CD14-positive monocyte (primary cell): ENCODE measurements around the gene DCAF17. TPM values are rescaled to one million over a fixed set of nuclear protein-coding genes. Genes with fewer than 3 reads are reported as not detected.

Experiments
- DNase-seq, 3 donors: peaks; one replicate each; pipeline ENCODE4 v3.0.0-alpha.2; 2011 to 2022
- H2AFZ ChIP-seq: 2 replicates; pipeline ENCODE4 v1.6.0; 2012; ENCODE audit warnings: mild to moderate bottlenecking, low read depth, low read length, inconsistent platforms; ENCODE audit not compliant: insufficient read depth, poor library complexity, severe bottlenecking
- H3K27ac ChIP-seq, 2 donors: 1 replicate in 1 of 2; 2 replicates in 1 of 2; pipeline ENCODE4 v1.5.1; 2012 to 2013; ENCODE audit warnings: low read length in 2 of 2, control low read depth in 1 of 2, inconsistent platforms in 1 of 2, low read depth in 1 of 2, mild to moderate bottlenecking in 1 of 2
- H3K27me3 ChIP-seq, 2 donors: one replicate each; pipeline versions ENCODE4 v1.6.0 to v1.6.1; 2011 to 2013; ENCODE audit warnings: low read length in 2 of 2; ENCODE audit not compliant: control insufficient read depth in 2 of 2, insufficient read depth in 2 of 2
- H3K36me3 ChIP-seq, 2 donors: replicated peaks in 1 of 2; 1 replicate in 1 of 2; 2 replicates in 1 of 2; pipeline versions ENCODE4 v1.5.1 to v1.6.1; 2012 to 2013; ENCODE audit warnings: low read length in 2 of 2, control low read depth in 1 of 2, inconsistent platforms in 1 of 2, mild to moderate bottlenecking in 1 of 2; ENCODE audit not compliant: insufficient read depth in 2 of 2, control insufficient read depth in 1 of 2
- H3K4me1 ChIP-seq, 2 donors: 1 replicate in 1 of 2; 2 replicates in 1 of 2; pipeline versions ENCODE4 v1.5.1 to v1.6.1; 2012 to 2013; ENCODE audit warnings: low read length in 2 of 2, control low read depth in 1 of 2, inconsistent platforms in 1 of 2, mild to moderate bottlenecking in 1 of 2, moderate library complexity in 1 of 2; ENCODE audit not compliant: insufficient read depth in 2 of 2, control insufficient read depth in 1 of 2
- H3K4me2 ChIP-seq: replicated peaks from 2 replicates; pipeline ENCODE3; 2012; ENCODE audit warnings: low read length, moderate library complexity, mild to moderate bottlenecking; ENCODE audit not compliant: poor library complexity, severe bottlenecking; ENCODE audit errors: extremely low read depth
- H3K4me3 ChIP-seq, 3 experiments: fragments of 200-600 bp in 1 of 3; sonication (generic) in 1 of 3; replicated peaks in 1 of 3; 1 replicate in 2 of 3; 2 replicates in 1 of 3; pipeline ENCODE4 v1.5.1; 2011 to 2013; ENCODE audit warnings: low read length in 3 of 3, mild to moderate bottlenecking in 3 of 3, control low read depth in 2 of 3, low read depth in 2 of 3, inconsistent platforms in 1 of 3, moderate library complexity in 1 of 3
- H3K79me2 ChIP-seq: 2 replicates; pipeline ENCODE4 v1.6.0; 2012; ENCODE audit warnings: mild to moderate bottlenecking, control low read depth, inconsistent platforms, low read length, moderate library complexity; ENCODE audit not compliant: insufficient read depth
- H3K9ac ChIP-seq: 2 replicates; pipeline ENCODE4 v1.6.0; 2017; ENCODE audit warnings: low read length, mild to moderate bottlenecking; ENCODE audit not compliant: insufficient read depth, poor library complexity, severe bottlenecking
- H3K9me3 ChIP-seq, 2 donors: replicated peaks in 1 of 2; 1 replicate in 1 of 2; 2 replicates in 1 of 2; pipeline versions ENCODE4 v1.5.1 to v1.6.1; 2012 to 2013; ENCODE audit warnings: low read length in 2 of 2, control low read depth in 1 of 2; ENCODE audit not compliant: control insufficient read depth in 1 of 2, insufficient read depth in 1 of 2
- H4K20me1 ChIP-seq: 2 replicates; pipeline ENCODE4 v1.6.0; 2012; ENCODE audit warnings: mild to moderate bottlenecking, low read length, control low read depth, moderate library complexity; ENCODE audit not compliant: insufficient read depth
- H3K27ac Mint-ChIP-seq, 7 donors: one replicate each; pipeline ENCODE4 v1.8.0; 2020; ENCODE audit warnings: mild to moderate bottlenecking in 7 of 7, mixed read lengths in 7 of 7, moderate library complexity in 6 of 7, inconsistent platforms in 2 of 7
- H3K27me3 Mint-ChIP-seq, 3 donors: one replicate each; pipeline ENCODE4 v1.8.0; 2021 to 2022; ENCODE audit warnings: low read depth in 3 of 3, mild to moderate bottlenecking in 3 of 3, mixed read lengths in 3 of 3, moderate library complexity in 3 of 3, inconsistent platforms in 1 of 3
- H3K36me3 Mint-ChIP-seq, 2 donors: one replicate each; pipeline ENCODE4 v1.8.0; 2020; ENCODE audit warnings: mixed read lengths in 2 of 2, inconsistent platforms in 1 of 2, mild to moderate bottlenecking in 1 of 2
- H3K4me1 Mint-ChIP-seq: one replicate; pipeline ENCODE4 v1.8.0; 2020; ENCODE audit warnings: mild to moderate bottlenecking, mixed read lengths
- H3K4me3 Mint-ChIP-seq, 2 donors: one replicate each; pipeline ENCODE4 v1.8.0; 2020; ENCODE audit warnings: mild to moderate bottlenecking in 2 of 2, mixed read lengths in 2 of 2, moderate library complexity in 1 of 2
- H3K9me3 Mint-ChIP-seq, 7 donors: one replicate each; pipeline ENCODE4 v1.8.0; 2020 to 2022; ENCODE audit warnings: mixed read lengths in 7 of 7, mild to moderate bottlenecking in 6 of 7, moderate library complexity in 6 of 7, inconsistent platforms in 2 of 7
- WGBS: methylation state at CpG from one replicate; pipeline ENCODE4 v1.1.5; 2013; ENCODE audit warnings: missing lambda C conversion rate; ENCODE audit not compliant: insufficient coverage; 5-methylcytosine and 5-hydroxymethylcytosine counted together
- intact Hi-C, 2 donors: fragments of 100-400 bp; cut with micrococcal nuclease; formaldehyde crosslinking; loops; one replicate each; pipeline versions ENCODE4 v1.15.0 to v1.15.1; 2023
- polyA plus RNA-seq, 3 donors: library from polyadenylated mRNA; depleted of rRNA in 1 of 3; unstranded in 2 of 3; stranded (reverse) in 1 of 3; fragments of 300-500 nt in 2 of 3; fragments of >200 nt in 1 of 3; fragmentation: Illumina TruSeq in 2 of 3; gene quantifications; 1 replicate in 2 of 3; 2 replicates in 1 of 3; pipeline ENCODE4 v1.2.3, GENCODE V29; 2012 to 2021
- TF ChIP-seq, protein P1 (sequence below): fragments of 200-600 bp; IDR thresholded peaks from one replicate; pipeline ENCODE4 v1.8.0; 2022; ENCODE audit warnings: antibody characterized with exemption, mild to moderate bottlenecking

The DCAF17 gene
- polyA plus RNA-seq, 3 donors, result 4.1 to 7.2 (median 7.0) TPM

DNA sequence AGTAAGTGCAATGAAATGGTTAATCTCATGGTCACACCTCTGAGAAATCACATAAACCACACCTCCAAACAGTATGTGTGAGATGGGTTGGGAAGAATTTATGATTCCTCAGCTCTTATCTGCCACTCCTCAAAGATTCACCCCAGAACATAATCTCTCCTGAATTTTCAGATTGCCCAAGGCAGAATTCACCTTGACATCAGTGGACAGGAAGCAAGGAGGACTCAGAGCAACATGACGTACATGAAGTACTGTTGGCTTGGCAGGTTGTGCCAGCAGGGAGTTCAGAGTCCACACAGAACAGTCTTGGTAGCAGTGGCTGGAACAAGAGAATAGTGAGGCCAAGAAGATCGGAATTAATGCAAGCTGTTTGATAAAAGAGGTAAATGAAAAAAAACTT, 56.6 kb downstream of the DCAF17 start:
- H3K9me3 Mint-ChIP-seq, result peaks cover 0 to 14% (median 10%) of the 10 kb centered on the region in 7 donors
- DNase-seq, result no peak
- Histone ChIP-seq H3K36me3 (peaks cover 0 to 2% of the 10 kb centered on the region in 2 donors), H4K20me1 (no peaks in the 10 kb centered on the region), H3K79me2 (no peaks in the 10 kb centered on the region), H2AFZ (no peak overlapping the region), H3K4me1 (no peaks in the 10 kb centered on the region), H3K4me3 (no peak overlapping the region), H3K27me3 (no peaks in the 10 kb centered on the region), H3K9ac (no peak overlapping the region), H3K27ac (no peak overlapping the region), H3K9me3 (peaks cover 6% of the 10 kb centered on the region in 2 donors), H3K4me2 (no peak overlapping the region)
- H3K4me1 Mint-ChIP-seq, result no peaks in the 10 kb centered on the region
- intact Hi-C loops, result no loop called here
- H3K4me3 Mint-ChIP-seq, result no peak overlapping the region
- no peak overlapping the region for H3K27ac Mint-ChIP-seq
- H3K36me3 Mint-ChIP-seq, result peaks cover 14 to 17% of the 10 kb centered on the region in 2 donors
- H3K27me3 Mint-ChIP-seq, result peaks cover 0 to 2% (median 0%) of the 10 kb centered on the region in 3 donors
- TF ChIP-seq, protein P1, sequence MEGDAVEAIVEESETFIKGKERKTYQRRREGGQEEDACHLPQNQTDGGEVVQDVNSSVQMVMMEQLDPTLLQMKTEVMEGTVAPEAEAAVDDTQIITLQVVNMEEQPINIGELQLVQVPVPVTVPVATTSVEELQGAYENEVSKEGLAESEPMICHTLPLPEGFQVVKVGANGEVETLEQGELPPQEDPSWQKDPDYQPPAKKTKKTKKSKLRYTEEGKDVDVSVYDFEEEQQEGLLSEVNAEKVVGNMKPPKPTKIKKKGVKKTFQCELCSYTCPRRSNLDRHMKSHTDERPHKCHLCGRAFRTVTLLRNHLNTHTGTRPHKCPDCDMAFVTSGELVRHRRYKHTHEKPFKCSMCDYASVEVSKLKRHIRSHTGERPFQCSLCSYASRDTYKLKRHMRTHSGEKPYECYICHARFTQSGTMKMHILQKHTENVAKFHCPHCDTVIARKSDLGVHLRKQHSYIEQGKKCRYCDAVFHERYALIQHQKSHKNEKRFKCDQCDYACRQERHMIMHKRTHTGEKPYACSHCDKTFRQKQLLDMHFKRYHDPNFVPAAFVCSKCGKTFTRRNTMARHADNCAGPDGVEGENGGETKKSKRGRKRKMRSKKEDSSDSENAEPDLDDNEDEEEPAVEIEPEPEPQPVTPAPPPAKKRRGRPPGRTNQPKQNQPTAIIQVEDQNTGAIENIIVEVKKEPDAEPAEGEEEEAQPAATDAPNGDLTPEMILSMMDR, result no peak
- 100% methylated on average over 1 of the region's 2 CpGs for WGBS

DNA sequence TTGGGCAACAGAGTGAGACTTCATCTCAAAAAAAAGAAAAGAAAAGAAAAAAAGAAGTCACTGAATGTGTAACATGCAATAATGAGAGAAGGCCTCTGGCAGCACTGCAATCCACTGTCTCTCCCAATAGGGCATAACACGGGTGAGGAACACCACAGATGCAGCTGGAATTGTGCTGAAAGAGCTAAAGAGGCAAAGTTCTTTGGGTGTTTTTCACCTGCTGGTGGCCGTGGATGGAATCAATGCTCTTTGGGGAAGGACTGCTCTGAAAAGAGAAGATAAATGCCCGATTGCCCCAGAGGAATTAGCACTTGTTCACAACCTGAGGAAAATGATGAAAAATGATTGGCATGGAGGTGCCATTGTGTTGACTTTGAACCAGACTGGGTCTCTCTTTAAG, 57.3 kb downstream of the DCAF17 start:
- H3K9me3 ChIP-seq, result peaks cover 6% of the 10 kb centered on the region in 2 donors
- H3K27ac Mint-ChIP-seq, result no peak overlapping the region
- no peaks in the 10 kb centered on the region for H3K4me1 Mint-ChIP-seq
- no peak overlapping the region for H3K4me2 ChIP-seq
- no peak overlapping the region for H3K9ac ChIP-seq
- 94% methylated on average over 2 of the region's 3 CpGs for WGBS
- peaks cover 14 to 16% of the 10 kb centered on the region in 2 donors for H3K36me3 Mint-ChIP-seq
- H3K27me3 Mint-ChIP-seq, result peaks cover 0 to 2% (median 1%) of the 10 kb centered on the region in 3 donors
- no peaks in the 10 kb centered on the region for H3K27me3 ChIP-seq
- DNase-seq, result no peak
- H3K4me1 ChIP-seq, result no peaks in the 10 kb centered on the region
- no peaks in the 10 kb centered on the region for H4K20me1 ChIP-seq
- H2AFZ ChIP-seq, result no peak overlapping the region
- no peaks in the 10 kb centered on the region for H3K36me3 ChIP-seq
- no peak overlapping the region for H3K27ac ChIP-seq
- no peaks in the 10 kb centered on the region for H3K79me2 ChIP-seq
- intact Hi-C loops, result no loop called here
- H3K4me3 Mint-ChIP-seq, result no peak overlapping the region
- H3K9me3 Mint-ChIP-seq, result peaks cover under 1 to 14% (median 11%) of the 10 kb centered on the region in 7 donors
- TF ChIP-seq, protein P1, result no peak
- no peak overlapping the region for H3K4me3 ChIP-seq
